Left forelimb (tissue), 1 donor: Measurements from ENCODE around the gene SF3B1.
"Not testable (repeated sequence)": the region's sequence is repeated elsewhere in the genome, so short reads cannot be mapped to it uniquely, and the experiment has no call there.

Source experiments
- DNase-seq: peaks from one replicate; pipeline ENCODE4 v3.0.0-alpha.2; 2018; ENCODE audit warnings: low spot score

SF3B1 gene

GRCh38 chr2:197379918-197380309 is 54.9 kb downstream of the SF3B1 start:
- DNase-seq: not testable (repeated sequence)

- DNase-seq: not testable (repeated sequence)
Observed at GRCh38 chr2:197379308-197379917, 55.4 kb downstream of the SF3B1 start.

GRCh38 chr2:197378494-197379307 is 56.1 kb downstream of the SF3B1 start:
- DNase-seq: no peak

DNA sequence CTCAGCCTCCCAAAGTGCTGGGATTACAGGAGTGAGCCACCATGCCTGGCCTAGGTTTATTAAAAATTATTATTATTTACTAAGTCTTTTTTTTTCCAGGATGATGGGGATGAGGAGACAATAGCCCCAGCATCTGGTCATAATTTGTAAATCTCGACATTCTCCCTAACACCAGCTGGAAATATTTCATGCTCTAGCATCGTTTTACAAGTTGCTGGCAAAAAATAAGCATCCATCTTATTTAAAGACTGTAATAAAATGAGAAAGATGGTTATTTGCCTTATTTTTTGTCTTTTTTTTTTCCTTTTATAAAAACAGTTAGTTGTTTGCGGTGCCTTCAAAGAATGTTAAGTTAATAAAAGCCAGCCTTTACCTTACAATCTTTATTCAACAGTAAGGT is 56.7 kb downstream of the SF3B1 start:
- no peak for DNase-seq

GRCh38 chr2:197377670-197378069 is 57.2 kb downstream of the SF3B1 start:
- no peak for DNase-seq

GRCh38 chr2:197372592-197372991 is 62.2 kb downstream of the SF3B1 start:
- no peak for DNase-seq

GRCh38 chr2:197370664-197371063 is 64.2 kb downstream of the SF3B1 start:
- not testable (repeated sequence) for DNase-seq

- no peak for DNase-seq
Observed at GRCh38 chr2:197369933-197370320, 64.9 kb downstream of the SF3B1 start.

DNA sequence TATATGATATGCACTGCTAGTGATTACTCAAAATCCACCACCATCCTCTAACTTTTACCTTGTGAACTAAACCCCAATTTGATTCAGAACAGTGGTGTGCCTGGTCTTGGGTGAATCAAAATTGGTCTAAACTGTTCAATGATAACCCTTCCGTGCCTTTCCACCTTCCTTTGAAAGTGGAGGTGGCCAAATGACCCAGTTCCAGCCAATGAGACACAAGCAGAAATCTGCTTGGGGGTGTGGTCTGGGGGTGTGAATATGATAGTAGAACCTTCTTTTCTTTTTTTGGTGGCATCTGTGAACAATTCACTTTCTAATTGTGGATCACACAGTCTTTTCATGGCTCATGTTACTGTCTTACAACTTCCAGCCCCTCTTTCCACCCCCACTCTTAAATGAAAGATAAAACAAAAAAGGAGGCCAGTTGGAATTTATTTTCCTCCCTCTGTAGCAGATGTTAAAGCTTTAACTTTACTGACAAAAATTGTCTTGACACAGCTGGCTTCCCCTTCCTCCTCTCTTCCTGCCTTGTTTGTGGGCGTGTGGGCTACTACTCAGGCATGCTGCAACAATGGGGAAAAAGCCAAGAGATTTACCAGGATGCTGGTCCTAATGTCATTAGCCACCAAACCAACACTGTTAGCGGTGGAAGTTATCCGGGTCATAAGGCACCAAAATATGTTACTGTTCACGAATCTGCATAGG is 65.4 kb downstream of the SF3B1 start:
- DNase-seq: no peak

DNA sequence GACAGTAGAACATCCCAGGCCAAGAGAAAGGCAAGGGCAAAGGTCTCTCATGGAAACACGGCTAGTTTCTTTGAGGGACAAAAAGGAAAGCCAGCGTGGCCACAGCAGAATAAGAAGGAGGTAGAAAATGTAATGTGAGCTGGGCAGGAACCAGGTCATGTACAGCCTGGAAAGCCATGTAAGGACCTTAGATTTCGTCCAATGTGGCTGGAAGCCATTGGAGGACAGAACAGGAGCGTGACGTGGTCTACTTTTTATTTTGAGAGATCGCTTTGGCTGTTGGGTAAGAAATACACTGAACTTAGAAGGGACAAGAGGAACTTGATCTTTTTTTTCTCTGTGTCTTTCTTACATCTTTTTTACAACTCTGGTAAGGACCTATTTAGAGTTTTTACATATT is 66.4 kb downstream of the SF3B1 start:
- no peak for DNase-seq

- no peak for DNase-seq
Observed at GRCh38 chr2:197363998-197364397, 70.8 kb downstream of the SF3B1 start.

- DNase-seq: no peak
Observed at GRCh38 chr2:197360744-197361156, 74.1 kb downstream of the SF3B1 start.

DNA sequence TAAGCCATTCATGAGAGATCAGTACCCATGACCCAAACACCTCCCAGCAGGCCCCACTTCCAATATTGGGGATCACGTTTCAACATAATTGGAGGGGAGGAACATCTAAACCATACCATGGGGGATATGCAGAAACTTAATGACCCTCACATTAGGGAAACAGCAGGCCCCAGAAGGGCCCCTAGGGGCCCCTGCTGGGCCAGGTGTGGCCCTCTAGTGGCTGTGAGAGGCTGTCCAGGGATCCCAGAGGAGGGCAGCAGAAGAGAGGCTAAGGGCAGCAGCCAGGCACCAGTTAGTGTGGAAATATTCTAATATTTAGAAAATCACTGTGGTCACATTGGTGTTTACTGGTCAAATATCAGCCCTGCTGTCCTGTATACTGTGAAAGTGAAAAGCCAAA is 75.0 kb downstream of the SF3B1 start:
- DNase-seq: no peak

DNA sequence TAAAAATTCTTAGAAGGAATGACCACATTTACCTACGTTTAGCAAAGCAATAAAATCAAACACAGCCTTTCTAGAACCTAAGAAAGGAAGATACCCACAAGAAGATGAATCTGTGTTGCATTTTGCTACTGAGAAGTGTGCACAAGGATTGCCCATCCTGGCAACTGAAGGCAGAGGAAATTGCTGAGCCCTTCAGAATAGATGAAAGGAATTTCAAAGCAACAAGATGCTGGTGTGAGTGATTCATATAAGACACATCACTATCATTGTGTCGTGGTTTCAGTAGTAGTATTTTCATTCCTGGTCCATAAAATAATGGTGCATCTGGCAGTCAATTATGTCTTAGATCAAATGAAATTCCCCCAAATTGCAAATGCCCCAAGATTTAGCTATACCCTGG is 75.9 kb downstream of the SF3B1 start:
- DNase-seq: no peak

DNA sequence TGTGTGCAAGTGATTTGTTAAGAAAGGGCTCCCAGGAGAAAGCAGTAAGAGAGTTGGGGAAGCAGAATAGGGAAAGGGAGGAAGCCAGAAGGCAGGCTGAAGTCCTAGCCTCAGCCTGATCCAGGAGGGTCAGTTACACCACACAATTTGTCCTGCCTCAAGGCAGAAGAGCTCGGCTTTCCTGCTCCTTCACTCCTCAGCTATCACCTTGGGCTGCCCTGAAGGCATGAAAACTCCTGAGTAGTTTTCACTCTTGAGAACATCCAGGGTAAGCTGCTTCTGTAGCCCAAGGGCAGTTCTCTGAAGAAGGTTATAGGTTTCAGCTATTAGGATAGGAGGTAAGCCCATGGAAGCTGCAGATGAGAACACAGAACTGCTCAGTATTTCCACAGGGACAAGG is 76.8 kb downstream of the SF3B1 start:
- no peak for DNase-seq

DNA sequence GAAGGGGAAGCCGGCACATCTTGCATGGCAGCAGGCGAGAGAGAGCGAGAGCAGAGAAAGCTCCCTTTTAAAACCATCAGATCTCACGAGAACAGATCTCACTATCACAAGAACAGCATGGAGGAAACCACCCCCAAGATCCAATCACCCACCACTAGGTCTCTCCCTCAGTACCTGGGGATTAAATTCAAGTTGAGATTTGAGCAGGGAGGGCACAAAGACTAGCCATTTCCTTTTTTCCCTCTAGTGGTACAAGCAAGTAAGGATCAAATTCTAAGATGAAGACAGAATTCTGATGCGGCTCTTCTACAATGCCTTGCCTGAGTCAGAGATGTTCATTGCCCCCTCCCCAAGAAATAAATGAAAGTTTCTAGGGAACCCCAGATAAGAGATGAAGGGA is 78.7 kb downstream of the SF3B1 start:
- DNase-seq: no peak

- DNase-seq: no peak
Observed at GRCh38 chr2:197354169-197354558, 80.7 kb downstream of the SF3B1 start.

DNA sequence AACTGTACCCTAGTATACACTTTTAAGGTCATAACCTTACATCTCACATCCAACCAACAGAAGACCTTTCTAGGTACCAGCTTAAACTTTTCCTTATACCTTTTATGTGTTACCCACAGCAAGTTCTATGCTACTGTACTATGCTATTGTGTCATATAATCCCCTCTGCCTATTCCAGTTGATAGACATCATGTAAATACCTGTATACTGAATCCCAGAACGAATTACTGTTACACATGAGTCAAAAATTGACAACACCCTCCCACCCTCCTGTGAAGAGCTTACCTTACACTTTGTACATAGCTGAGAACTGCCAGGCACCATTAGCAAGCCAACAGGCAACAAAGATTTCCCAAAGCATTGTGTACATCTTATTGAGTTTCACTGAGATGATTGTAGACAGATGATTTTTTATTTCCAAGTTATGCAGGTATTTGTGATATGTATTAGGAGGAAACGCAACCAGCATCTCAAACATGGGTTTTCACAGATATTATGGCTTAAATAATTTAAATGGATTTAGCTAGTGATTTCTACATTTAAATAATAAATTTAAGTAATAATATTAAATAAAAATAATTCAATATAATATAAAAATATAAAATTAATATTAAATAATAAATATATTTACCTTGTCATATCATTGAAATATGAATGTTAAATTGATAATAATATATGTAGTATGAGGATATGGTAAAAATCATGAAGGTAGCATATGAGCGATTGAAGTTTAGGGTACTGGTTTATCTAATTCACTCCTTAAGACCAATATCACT is 81.2 kb downstream of the SF3B1 start:
- no peak for DNase-seq

GRCh38 chr2:197349699-197350098 is 85.1 kb downstream of the SF3B1 start:
- DNase-seq: no peak

- DNase-seq: no peak
Observed at GRCh38 chr2:197348721-197349360, 86.0 kb downstream of the SF3B1 start.

GRCh38 chr2:197345846-197346370 is 88.9 kb downstream of the SF3B1 start:
- DNase-seq: no peak

DNA sequence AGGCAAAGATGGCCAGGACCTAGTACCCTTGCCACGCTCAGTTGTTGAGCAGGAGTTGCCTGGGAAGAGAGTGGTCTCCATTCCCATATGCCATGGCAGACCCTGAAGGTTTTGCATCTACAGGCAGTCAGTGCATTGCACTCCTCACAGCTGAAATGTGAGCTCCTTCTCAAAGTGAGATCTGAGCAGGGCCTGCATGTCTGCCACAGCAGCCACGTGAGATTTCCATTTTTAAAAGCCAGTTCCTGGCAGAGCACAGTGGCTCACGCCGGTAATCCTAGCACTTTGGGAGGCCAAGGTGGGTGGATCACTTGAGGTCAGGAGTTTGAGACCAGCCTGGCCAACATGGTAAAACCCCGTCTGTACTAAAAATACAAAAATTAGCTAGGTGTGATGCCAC is 90.9 kb downstream of the SF3B1 start:
- DNase-seq: not testable (repeated sequence)
